ENCODE data around the gene GTF2H3. TPM values are rescaled to one million over a fixed set of nuclear protein-coding genes. Genes with fewer than 3 reads are reported as not detected.
A peak's percentile ranks its signal among the peaks of the same experiment; 100 is the strongest.

The GTF2H3 gene
- total RNA-seq, 1 donor from 2014 or later: 20.4 TPM

GRCh38 chr12:123634142-123634561 lies 523 bp downstream of the GTF2H3 start:
- DNase-seq (ENCODE audit: low spot score) (no peak), ATAC-seq (no peak)
- intact Hi-C loops (cut with DNase I): no loop called here

- DNase-seq (ENCODE audit: low spot score) (no peak), ATAC-seq (no peak)
- intact Hi-C loops (cut with DNase I): no loop called here
Measured at GRCh38 chr12:123643911-123644310, 10.3 kb downstream of the GTF2H3 start.

GRCh38 chr12:123645380-123645779 lies 11.8 kb downstream of the GTF2H3 start:
- ATAC-seq (no peak), DNase-seq (ENCODE audit: low spot score) (no peak)
- intact Hi-C loops (cut with DNase I): no loop called here

GRCh38 chr12:123645878-123646277 lies 12.2 kb downstream of the GTF2H3 start:
- no peak for ATAC-seq
- intact Hi-C loops (cut with DNase I): no loop called here
- no peak for DNase-seq (ENCODE audit: low spot score)

GRCh38 chr12:123648401-123648800 lies 14.8 kb downstream of the GTF2H3 start:
- no peak for DNase-seq (ENCODE audit: low spot score)
- no peak for ATAC-seq
- intact Hi-C loops (cut with DNase I): no loop called here

GRCh38 chr12:123654129-123654701 lies 20.6 kb downstream of the GTF2H3 start:
- DNase-seq (ENCODE audit: low spot score) (no peak), ATAC-seq (no peak)
- intact Hi-C loops (cut with DNase I): no loop called here

- DNase-seq (ENCODE audit: low spot score) (no peak), ATAC-seq (no peak)
- intact Hi-C loops (cut with DNase I): no loop called here
Measured at GRCh38 chr12:123655420-123655819, 21.8 kb downstream of the GTF2H3 start.

- no peak for ATAC-seq
- intact Hi-C loops (cut with DNase I): no loop called here
- DNase-seq (ENCODE audit: low spot score): no peak
Measured at GRCh38 chr12:123656392-123656791, 22.8 kb downstream of the GTF2H3 start.

- no peak for DNase-seq (ENCODE audit: low spot score)
- intact Hi-C loops (cut with DNase I): no loop called here
- ATAC-seq: no peak
Measured at GRCh38 chr12:123657211-123657610, 23.6 kb downstream of the GTF2H3 start.

- intact Hi-C loops (cut with DNase I): loop anchor here (5.0 kb wide), 1 partner anchor 993 kb away; no protein-coding TSS in a partner anchor
- DNase-seq (ENCODE audit: low spot score) (no peak), ATAC-seq (no peak)
Measured at GRCh38 chr12:123659996-123660727, 26.5 kb downstream of the GTF2H3 start.

- intact Hi-C loops (cut with DNase I): no loop called here
- DNase-seq (ENCODE audit: low spot score): no peak
- ATAC-seq: no peak
Measured at GRCh38 chr12:123667771-123668170, 34.1 kb downstream of the GTF2H3 start.

GRCh38 chr12:123670882-123671728 lies 37.5 kb downstream of the GTF2H3 start, which contains the start of gene TCTN2:
TSS of gene TCTN2 (plus strand) at chr12:123671113. CDS start at chr12:123671241, 128 bp downstream.
- intact Hi-C loops (cut with DNase I): no loop called here
- peak; percentile 100 for ATAC-seq

GRCh38 chr12:123671876-123672275 lies 38.2 kb downstream of the GTF2H3 start:
- DNase-seq (ENCODE audit: low spot score): no peak
- intact Hi-C loops (cut with DNase I): no loop called here
- no peak for ATAC-seq

More at GRCh38 chr12:123670882-123671728, 37.5 kb downstream of the GTF2H3 start, which contains the start of gene TCTN2:
- peak; percentile 97 for DNase-seq (ENCODE audit: low spot score)

GRCh38 chr12:123675436-123675835 lies 41.8 kb downstream of the GTF2H3 start:
- no peak for DNase-seq (ENCODE audit: low spot score)
- intact Hi-C loops (cut with DNase I): no loop called here
- no peak for ATAC-seq

- intact Hi-C loops (cut with DNase I): no loop called here
- DNase-seq (ENCODE audit: low spot score) (no peak), ATAC-seq (no peak)
Measured at GRCh38 chr12:123676616-123677320, 43.1 kb downstream of the GTF2H3 start.

- ATAC-seq: no peak
- intact Hi-C loops (cut with DNase I): no loop called here
- no peak for DNase-seq (ENCODE audit: low spot score)
Measured at GRCh38 chr12:123678981-123679380, 45.4 kb downstream of the GTF2H3 start.

- intact Hi-C loops (cut with DNase I): no loop called here
- ATAC-seq (no peak), DNase-seq (ENCODE audit: low spot score) (no peak)
Measured at GRCh38 chr12:123681605-123682004, 48.0 kb downstream of the GTF2H3 start.

GRCh38 chr12:123683964-123684363 lies 50.3 kb downstream of the GTF2H3 start:
- intact Hi-C loops (cut with DNase I): no loop called here
- ATAC-seq (no peak), DNase-seq (ENCODE audit: low spot score) (no peak)

- intact Hi-C loops (cut with DNase I): no loop called here
- DNase-seq (ENCODE audit: low spot score) (no peak), ATAC-seq (no peak)
Measured at GRCh38 chr12:123686636-123687190, 53.1 kb downstream of the GTF2H3 start.
